Skeletal muscle tissue (tissue), 4 donors: ENCODE measurements around the gene PLEKHF1. TPM values are rescaled to one million over a fixed set of nuclear protein-coding genes. Genes with fewer than 3 reads are reported as not detected.
A peak's percentile ranks its signal among the peaks of the same experiment; 100 is the strongest.

Experiments used
- H3K27ac ChIP-seq: one replicate; pipeline ENCODE4 v1.7.0; 2013; ENCODE audit warnings: mild to moderate bottlenecking, low read depth, low read length, inconsistent platforms
- H3K27me3 ChIP-seq, 3 donors: one replicate each; pipeline ENCODE4 v1.7.0; 2013; ENCODE audit warnings: low read length in 3 of 3; ENCODE audit not compliant: control insufficient read depth in 3 of 3, insufficient read depth in 3 of 3
- H3K36me3 ChIP-seq, 3 donors: one replicate each; pipeline ENCODE4 v1.7.0; 2013; ENCODE audit warnings: low read length in 3 of 3; ENCODE audit not compliant: control insufficient read depth in 3 of 3, insufficient read depth in 3 of 3
- H3K4me1 ChIP-seq, 3 donors: one replicate each; pipeline ENCODE4 v1.7.0; 2013; ENCODE audit warnings: low read length in 3 of 3, mild to moderate bottlenecking in 3 of 3; ENCODE audit not compliant: control insufficient read depth in 3 of 3, insufficient read depth in 3 of 3
- H3K4me3 ChIP-seq, 3 donors: one replicate each; pipeline ENCODE4 v1.7.0; 2013; ENCODE audit warnings: low read length in 3 of 3
- H3K9ac ChIP-seq, 3 donors: one replicate each; pipeline ENCODE4 v1.7.0; 2013; ENCODE audit warnings: low read length in 3 of 3, mild to moderate bottlenecking in 3 of 3, moderate library complexity in 2 of 3, low read depth in 1 of 3
- H3K9me3 ChIP-seq, 3 donors: one replicate each; pipeline ENCODE4 v1.7.0; 2013; ENCODE audit warnings: low read length in 3 of 3; ENCODE audit not compliant: control insufficient read depth in 3 of 3
- total RNA-seq: library from RNA; depleted of rRNA; stranded (reverse); fragments of >200 nt; gene quantifications from one replicate; pipeline ENCODE4 v1.2.3, GENCODE V29; 2014
- donor health status: Osteomylitis.

PLEKHF1 gene
- total RNA-seq, 1 donor from 2014 or later: 16.7 TPM

- Histone ChIP-seq H3K9me3 (no peaks in the 10 kb centered on the region), H3K4me1 (peaks cover 8 to 13% (median 10%) of the 10 kb centered on the region in 3 donors), H3K4me3 (no peak overlapping the region), H3K9ac (no peak overlapping the region), H3K27ac (no peak overlapping the region), H3K27me3 (no peaks in the 10 kb centered on the region), H3K36me3 (no peaks in the 10 kb centered on the region)
These were observed 19.4 kb upstream of the PLEKHF1 start for GRCh38 chr19:29645911-29646310.

GRCh38 chr19:29650772-29651387, 14.4 kb upstream of the PLEKHF1 start:
- H3K4me1 ChIP-seq: peaks cover 3 to 4% (median 4%) of the 10 kb centered on the region in 3 donors
- peaks cover 0 to 6% (median 0%) of the 10 kb centered on the region in 3 donors for H3K27me3 ChIP-seq
- no peaks in the 10 kb centered on the region for H3K36me3 ChIP-seq
- H3K9ac ChIP-seq: no peak overlapping the region
- H3K27ac ChIP-seq: no peak overlapping the region
- H3K9me3 ChIP-seq: no peaks in the 10 kb centered on the region
- H3K4me3 ChIP-seq: no peak overlapping the region

GRCh38 chr19:29651622-29652394, 13.5 kb upstream of the PLEKHF1 start:
- no peaks in the 10 kb centered on the region for H3K9me3 ChIP-seq
- H3K4me3 ChIP-seq: no peak overlapping the region
- H3K9ac ChIP-seq: no peak overlapping the region
- no peaks in the 10 kb centered on the region for H3K36me3 ChIP-seq
- no peak overlapping the region for H3K27ac ChIP-seq
- H3K4me1 ChIP-seq: no peaks in the 10 kb centered on the region
- H3K27me3 ChIP-seq: peaks cover 0 to 6% (median 0%) of the 10 kb centered on the region in 3 donors

- Histone ChIP-seq H3K9ac (no peak overlapping the region), H3K36me3 (no peaks in the 10 kb centered on the region), H3K27me3 (peaks cover 0 to 6% (median 0%) of the 10 kb centered on the region in 3 donors), H3K4me3 (no peak overlapping the region), H3K9me3 (no peaks in the 10 kb centered on the region), H3K4me1 (no peaks in the 10 kb centered on the region), H3K27ac (no peak overlapping the region)
These were observed 11.9 kb upstream of the PLEKHF1 start for GRCh38 chr19:29653398-29653797.

- Histone ChIP-seq H3K27me3 (peaks cover 0 to 6% (median 0%) of the 10 kb centered on the region in 3 donors), H3K4me1 (no peaks in the 10 kb centered on the region), H3K9me3 (no peaks in the 10 kb centered on the region), H3K36me3 (no peaks in the 10 kb centered on the region), H3K4me3 (no peak overlapping the region), H3K27ac (no peak overlapping the region), H3K9ac (no peak overlapping the region)
These were observed 9.5 kb upstream of the PLEKHF1 start for GRCh38 chr19:29655648-29656335.

GRCh38 chr19:29658221-29658991, 6.9 kb upstream of the PLEKHF1 start:
- Histone ChIP-seq H3K36me3 (no peaks in the 10 kb centered on the region), H3K4me1 (peaks cover 11 to 14% (median 13%) of the 10 kb centered on the region in 3 donors), H3K27me3 (no peaks in the 10 kb centered on the region), H3K4me3 (no peak overlapping the region), H3K27ac (no peak overlapping the region), H3K9me3 (no peaks in the 10 kb centered on the region), H3K9ac (no peak overlapping the region)

- Histone ChIP-seq H3K27ac (no peak overlapping the region), H3K27me3 (no peaks in the 10 kb centered on the region), H3K4me1 (peaks cover 21 to 34% (median 21%) of the 10 kb centered on the region in 3 donors), H3K36me3 (no peaks in the 10 kb centered on the region), H3K9ac (no peak overlapping the region), H3K4me3 (no peak overlapping the region), H3K9me3 (no peaks in the 10 kb centered on the region)
These were observed 4.4 kb upstream of the PLEKHF1 start for GRCh38 chr19:29660835-29661234.

- H3K9ac ChIP-seq: peak overlapping the region in 2 of 3 donors; percentile 62 to 71
- H3K4me1 ChIP-seq: peaks cover 33 to 44% (median 34%) of the 10 kb centered on the region in 3 donors
- no peaks in the 10 kb centered on the region for H3K9me3 ChIP-seq
- no peaks in the 10 kb centered on the region for H3K36me3 ChIP-seq
- peak overlapping the region; percentile 84 for H3K27ac ChIP-seq
- no peaks in the 10 kb centered on the region for H3K27me3 ChIP-seq
- H3K4me3 ChIP-seq: peak overlapping the region in 2 of 3 donors; percentile 17 to 44
These were observed 3.0 kb upstream of the PLEKHF1 start for GRCh38 chr19:29662278-29662603.

- peaks cover 38 to 50% (median 40%) of the 10 kb centered on the region in 3 donors for H3K4me1 ChIP-seq
- no peaks in the 10 kb centered on the region for H3K27me3 ChIP-seq
- H3K9me3 ChIP-seq: no peaks in the 10 kb centered on the region
- H3K9ac ChIP-seq: peak overlapping the region; percentile 57 to 71 (median 62)
- peak overlapping the region; percentile 12 to 44 (median 17) for H3K4me3 ChIP-seq
- H3K36me3 ChIP-seq: peaks cover 0 to 2% (median 0%) of the 10 kb centered on the region in 3 donors
- peak overlapping the region; percentile 84 for H3K27ac ChIP-seq
These were observed 2.5 kb upstream of the PLEKHF1 start for GRCh38 chr19:29662604-29663404.
